ENCODE results near the gene ITGB8.

The ITGB8 gene

DNA sequence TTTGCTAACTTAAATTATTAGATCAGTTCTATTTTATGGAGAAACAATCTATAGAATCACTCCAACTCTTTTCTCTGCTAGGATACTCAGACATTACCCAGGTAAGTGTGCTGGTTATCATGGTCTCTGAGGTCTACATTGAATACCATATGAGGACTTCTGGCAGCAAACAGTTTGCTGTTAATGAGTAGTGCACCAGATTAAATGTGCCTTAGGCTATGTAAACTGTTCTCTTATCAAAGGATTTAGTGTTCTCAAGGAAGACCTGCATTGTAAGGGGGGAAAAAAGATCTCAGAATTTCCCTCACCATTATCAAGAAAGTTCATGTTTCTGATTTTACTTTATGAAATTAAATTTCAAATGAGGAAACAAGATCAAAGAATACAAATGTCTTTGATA is 107.5 kb downstream of the ITGB8 start:
- no peak overlapping the region for H3K4me3 ChIP-seq (ENCODE audit: low read length in 2 of 2)
- no peaks in the 10 kb centered on the region for H3K9me3 ChIP-seq (ENCODE audit: control insufficient read depth in 2 of 2, low read length in 2 of 2)
- no peaks in the 10 kb centered on the region for H3K36me3 ChIP-seq (ENCODE audit: control insufficient read depth in 2 of 2, insufficient read depth in 2 of 2, low read length in 2 of 2)
- H3K27me3 ChIP-seq (ENCODE audit: control insufficient read depth in 2 of 2, insufficient read depth in 2 of 2, low read length in 2 of 2): no peaks in the 10 kb centered on the region
- H3K27ac ChIP-seq (ENCODE audit: low read depth in 2 of 2, low read length in 2 of 2): no peak overlapping the region
- H3K9ac ChIP-seq (ENCODE audit: low read depth in 1 of 2, low read length in 2 of 2): no peak overlapping the region
- peaks cover 3 to 4% of the 10 kb centered on the region in 2 donors for H3K4me1 ChIP-seq (ENCODE audit: control insufficient read depth in 2 of 2, insufficient read depth in 2 of 2, low read length in 2 of 2)

DNA sequence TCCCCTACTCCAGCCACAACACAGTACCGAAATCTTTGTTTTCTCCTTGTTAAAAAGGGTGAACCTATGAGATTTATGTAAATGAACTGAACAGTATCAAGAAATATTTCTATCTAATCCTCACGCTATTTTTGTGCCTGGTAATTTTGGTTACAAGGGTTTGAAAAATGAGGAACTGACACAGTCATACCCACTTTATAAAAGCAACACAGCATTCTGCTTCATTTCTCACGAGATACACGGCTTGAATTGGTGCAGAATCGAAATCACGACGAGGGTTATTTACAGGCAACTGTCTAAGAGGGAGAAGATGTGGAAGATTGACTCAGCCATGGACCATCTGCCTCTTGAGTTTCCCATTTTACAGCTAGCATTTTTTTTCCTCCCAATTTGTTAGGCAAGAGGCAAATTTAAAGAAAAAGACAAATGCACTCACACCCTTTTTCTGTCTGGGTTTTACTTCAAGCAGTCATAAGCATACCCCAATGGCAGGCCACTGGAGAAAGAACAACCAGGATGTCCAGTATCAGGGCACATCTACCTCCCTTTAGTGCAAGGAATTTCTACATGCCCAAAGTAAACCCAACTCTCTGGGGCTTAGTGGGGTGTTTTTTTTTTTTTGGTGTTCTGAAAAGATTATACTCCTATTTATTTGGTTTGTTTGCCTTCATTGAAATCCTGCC is 108.1 kb downstream of the ITGB8 start:
- Histone ChIP-seq H3K27me3 (ENCODE audit: control insufficient read depth in 2 of 2, insufficient read depth in 2 of 2, low read length in 2 of 2) (no peaks in the 10 kb centered on the region), H3K36me3 (ENCODE audit: control insufficient read depth in 2 of 2, insufficient read depth in 2 of 2, low read length in 2 of 2) (no peaks in the 10 kb centered on the region), H3K27ac (ENCODE audit: low read depth in 2 of 2, low read length in 2 of 2) (no peak overlapping the region), H3K4me3 (ENCODE audit: low read length in 2 of 2) (no peak overlapping the region), H3K4me1 (ENCODE audit: control insufficient read depth in 2 of 2, insufficient read depth in 2 of 2, low read length in 2 of 2) (peaks cover 3 to 4% of the 10 kb centered on the region in 2 donors), H3K9me3 (ENCODE audit: control insufficient read depth in 2 of 2, low read length in 2 of 2) (no peaks in the 10 kb centered on the region), H3K9ac (ENCODE audit: low read depth in 1 of 2, low read length in 2 of 2) (no peak overlapping the region)

- Histone ChIP-seq H3K9ac (ENCODE audit: low read depth in 1 of 2, low read length in 2 of 2) (no peak overlapping the region), H3K36me3 (ENCODE audit: control insufficient read depth in 2 of 2, insufficient read depth in 2 of 2, low read length in 2 of 2) (no peaks in the 10 kb centered on the region), H3K27me3 (ENCODE audit: control insufficient read depth in 2 of 2, insufficient read depth in 2 of 2, low read length in 2 of 2) (no peaks in the 10 kb centered on the region), H3K4me1 (ENCODE audit: control insufficient read depth in 2 of 2, insufficient read depth in 2 of 2, low read length in 2 of 2) (peaks cover 3 to 4% of the 10 kb centered on the region in 2 donors), H3K27ac (ENCODE audit: low read depth in 2 of 2, low read length in 2 of 2) (no peak overlapping the region), H3K9me3 (ENCODE audit: control insufficient read depth in 2 of 2, low read length in 2 of 2) (peaks cover 0 to 1% of the 10 kb centered on the region in 2 donors), H3K4me3 (ENCODE audit: low read length in 2 of 2) (no peak overlapping the region)
Observed at GRCh38 chr7:20439416-20440185, 108.9 kb downstream of the ITGB8 start.

GRCh38 chr7:20440472-20441105 is 109.9 kb downstream of the ITGB8 start:
- H3K36me3 ChIP-seq (ENCODE audit: control insufficient read depth in 2 of 2, insufficient read depth in 2 of 2, low read length in 2 of 2): no peaks in the 10 kb centered on the region
- no peak overlapping the region for H3K9ac ChIP-seq (ENCODE audit: low read depth in 1 of 2, low read length in 2 of 2)
- peaks cover 3 to 4% of the 10 kb centered on the region in 2 donors for H3K4me1 ChIP-seq (ENCODE audit: control insufficient read depth in 2 of 2, insufficient read depth in 2 of 2, low read length in 2 of 2)
- H3K4me3 ChIP-seq (ENCODE audit: low read length in 2 of 2): no peak overlapping the region
- peaks cover 0 to 7% of the 10 kb centered on the region in 2 donors for H3K9me3 ChIP-seq (ENCODE audit: control insufficient read depth in 2 of 2, low read length in 2 of 2)
- H3K27ac ChIP-seq (ENCODE audit: low read depth in 2 of 2, low read length in 2 of 2): no peak overlapping the region
- H3K27me3 ChIP-seq (ENCODE audit: control insufficient read depth in 2 of 2, insufficient read depth in 2 of 2, low read length in 2 of 2): no peaks in the 10 kb centered on the region

- H3K9me3 ChIP-seq (ENCODE audit: control insufficient read depth in 2 of 2, low read length in 2 of 2): peaks cover 0 to 7% of the 10 kb centered on the region in 2 donors
- H3K36me3 ChIP-seq (ENCODE audit: control insufficient read depth in 2 of 2, insufficient read depth in 2 of 2, low read length in 2 of 2): no peaks in the 10 kb centered on the region
- H3K9ac ChIP-seq (ENCODE audit: low read depth in 1 of 2, low read length in 2 of 2): no peak overlapping the region
- no peak overlapping the region for H3K4me3 ChIP-seq (ENCODE audit: low read length in 2 of 2)
- no peaks in the 10 kb centered on the region for H3K27me3 ChIP-seq (ENCODE audit: control insufficient read depth in 2 of 2, insufficient read depth in 2 of 2, low read length in 2 of 2)
- peaks cover 3 to 4% of the 10 kb centered on the region in 2 donors for H3K4me1 ChIP-seq (ENCODE audit: control insufficient read depth in 2 of 2, insufficient read depth in 2 of 2, low read length in 2 of 2)
- no peak overlapping the region for H3K27ac ChIP-seq (ENCODE audit: low read depth in 2 of 2, low read length in 2 of 2)
Observed at GRCh38 chr7:20441346-20441745, 110.6 kb downstream of the ITGB8 start.

GRCh38 chr7:20441991-20442441 is 111.3 kb downstream of the ITGB8 start:
- Histone ChIP-seq H3K9ac (ENCODE audit: low read depth in 1 of 2, low read length in 2 of 2) (no peak overlapping the region), H3K4me1 (ENCODE audit: control insufficient read depth in 2 of 2, insufficient read depth in 2 of 2, low read length in 2 of 2) (peaks cover 3 to 4% of the 10 kb centered on the region in 2 donors), H3K4me3 (ENCODE audit: low read length in 2 of 2) (no peak overlapping the region), H3K9me3 (ENCODE audit: control insufficient read depth in 2 of 2, low read length in 2 of 2) (peaks cover 0 to 7% of the 10 kb centered on the region in 2 donors), H3K36me3 (ENCODE audit: control insufficient read depth in 2 of 2, insufficient read depth in 2 of 2, low read length in 2 of 2) (no peaks in the 10 kb centered on the region), H3K27ac (ENCODE audit: low read depth in 2 of 2, low read length in 2 of 2) (no peak overlapping the region), H3K27me3 (ENCODE audit: control insufficient read depth in 2 of 2, insufficient read depth in 2 of 2, low read length in 2 of 2) (no peaks in the 10 kb centered on the region)

- no peaks in the 10 kb centered on the region for H3K36me3 ChIP-seq (ENCODE audit: control insufficient read depth in 2 of 2, insufficient read depth in 2 of 2, low read length in 2 of 2)
- H3K4me3 ChIP-seq (ENCODE audit: low read length in 2 of 2): no peak overlapping the region
- H3K9ac ChIP-seq (ENCODE audit: low read depth in 1 of 2, low read length in 2 of 2): no peak overlapping the region
- no peak overlapping the region for H3K27ac ChIP-seq (ENCODE audit: low read depth in 2 of 2, low read length in 2 of 2)
- H3K27me3 ChIP-seq (ENCODE audit: control insufficient read depth in 2 of 2, insufficient read depth in 2 of 2, low read length in 2 of 2): no peaks in the 10 kb centered on the region
- peaks cover 0 to 7% of the 10 kb centered on the region in 2 donors for H3K9me3 ChIP-seq (ENCODE audit: control insufficient read depth in 2 of 2, low read length in 2 of 2)
- H3K4me1 ChIP-seq (ENCODE audit: control insufficient read depth in 2 of 2, insufficient read depth in 2 of 2, low read length in 2 of 2): peaks cover 2 to 3% of the 10 kb centered on the region in 2 donors
Observed at GRCh38 chr7:20442951-20443350, 112.3 kb downstream of the ITGB8 start.

DNA sequence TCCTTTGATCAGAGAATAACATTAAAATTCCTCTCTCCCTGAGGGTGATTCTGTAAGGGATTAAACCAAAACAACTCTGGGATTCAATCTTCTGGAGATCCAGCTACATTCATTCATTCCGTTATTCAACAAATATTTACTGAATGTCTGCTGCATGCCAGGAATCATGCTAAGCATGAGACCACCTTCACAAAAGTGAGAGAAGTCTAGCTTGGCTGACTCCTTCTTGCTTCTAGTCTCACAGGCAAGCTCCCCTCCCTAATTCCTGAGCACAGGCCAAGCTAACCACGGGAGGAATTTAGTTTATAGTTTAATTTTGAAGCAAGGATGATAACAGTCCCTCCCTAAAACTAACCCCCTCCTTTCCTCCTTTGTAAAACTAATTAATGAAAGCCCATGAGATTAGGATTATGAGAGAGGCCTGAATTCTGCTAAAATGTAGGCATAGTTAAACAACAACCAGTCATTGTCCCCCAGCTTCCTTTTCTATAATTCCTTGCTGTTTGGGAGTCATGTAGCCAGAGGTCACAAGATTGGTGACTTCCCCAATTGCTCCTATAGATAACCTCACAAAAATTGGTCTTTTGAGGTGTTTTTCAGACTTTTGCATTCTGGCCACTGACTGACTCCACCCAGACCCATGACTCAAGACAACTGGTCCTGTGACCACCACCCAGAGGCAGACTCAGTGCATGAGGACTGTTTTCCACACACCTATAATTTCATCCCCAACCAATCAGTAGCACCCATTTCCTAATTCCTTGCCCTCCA is 113.5 kb downstream of the ITGB8 start:
- Histone ChIP-seq H3K27ac (ENCODE audit: low read depth in 2 of 2, low read length in 2 of 2) (no peak overlapping the region), H3K4me1 (ENCODE audit: control insufficient read depth in 2 of 2, insufficient read depth in 2 of 2, low read length in 2 of 2) (no peaks in the 10 kb centered on the region)

GRCh38 chr7:20447021-20447650 is 116.4 kb downstream of the ITGB8 start:
- H3K36me3 ChIP-seq (ENCODE audit: control insufficient read depth in 2 of 2, insufficient read depth in 2 of 2, low read length in 2 of 2): no peaks in the 10 kb centered on the region
- peaks cover 0 to 7% of the 10 kb centered on the region in 2 donors for H3K9me3 ChIP-seq (ENCODE audit: control insufficient read depth in 2 of 2, low read length in 2 of 2)
- H3K9ac ChIP-seq (ENCODE audit: low read depth in 1 of 2, low read length in 2 of 2): no peak overlapping the region
- H3K4me3 ChIP-seq (ENCODE audit: low read length in 2 of 2): no peak overlapping the region
- H3K27me3 ChIP-seq (ENCODE audit: control insufficient read depth in 2 of 2, insufficient read depth in 2 of 2, low read length in 2 of 2): no peaks in the 10 kb centered on the region
- no peak overlapping the region for H3K27ac ChIP-seq (ENCODE audit: low read depth in 2 of 2, low read length in 2 of 2)
- H3K4me1 ChIP-seq (ENCODE audit: control insufficient read depth in 2 of 2, insufficient read depth in 2 of 2, low read length in 2 of 2): no peaks in the 10 kb centered on the region

More for the DNA sequence above, 113.5 kb downstream of the ITGB8 start:
- H3K4me3 ChIP-seq (ENCODE audit: low read length in 2 of 2): no peak overlapping the region
- H3K9me3 ChIP-seq (ENCODE audit: control insufficient read depth in 2 of 2, low read length in 2 of 2): peaks cover 0 to 7% of the 10 kb centered on the region in 2 donors
- no peaks in the 10 kb centered on the region for H3K27me3 ChIP-seq (ENCODE audit: control insufficient read depth in 2 of 2, insufficient read depth in 2 of 2, low read length in 2 of 2)
- H3K36me3 ChIP-seq (ENCODE audit: control insufficient read depth in 2 of 2, insufficient read depth in 2 of 2, low read length in 2 of 2): no peaks in the 10 kb centered on the region
- no peak overlapping the region for H3K9ac ChIP-seq (ENCODE audit: low read depth in 1 of 2, low read length in 2 of 2)
